ENCODE data around the gene KCNK16.

DNA sequence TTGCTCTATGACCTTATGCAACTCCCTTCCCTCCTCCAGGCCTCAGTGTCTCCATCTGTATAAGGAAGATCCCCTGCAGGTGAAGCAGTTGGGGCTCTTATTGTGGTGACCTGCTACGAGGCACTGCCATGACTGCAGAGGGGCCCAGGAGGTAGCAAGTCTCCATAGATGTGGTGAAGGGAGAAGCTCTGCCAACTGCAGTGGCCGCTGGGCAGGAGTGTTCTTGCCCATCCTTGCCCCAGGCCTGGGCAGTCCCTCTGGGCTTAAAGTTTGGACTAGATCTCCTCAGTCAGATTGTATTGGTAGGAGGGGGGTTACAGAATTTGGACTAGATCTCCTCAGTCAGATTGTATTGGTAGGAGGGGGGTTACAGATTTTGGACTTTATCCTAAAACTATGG is 20.5 kb downstream of the KCNK16 start:
- TF ChIP-seq CTCF (IDR thresholded peaks at IDR 0.05) (no peak), ZFX (IDR thresholded peaks at IDR 0.05; ENCODE audit: borderline replicate concordance) (no peak)

All from 22Rv1 (cell line).